Loucy (cell line): ENCODE measurements around the gene CYTIP.

Source experiments
- H2AFZ ChIP-seq: fragments of 200-600 bp; sonication (generic); 2 replicates; pipeline ENCODE4 v1.6.0; 2016; ENCODE audit warnings: antibody characterized with exemption, mild to moderate bottlenecking, low read length, moderate library complexity
- H3F3A ChIP-seq: fragments of 200-600 bp; 2 replicates; pipeline ENCODE4 v1.6.0; 2016; ENCODE audit warnings: antibody characterized with exemption, low read depth, mild to moderate bottlenecking
- H3K27me3 ChIP-seq: fragments of 200-600 bp; sonication (generic); 2 replicates; pipeline ENCODE4 v1.6.1; 2014; ENCODE audit warnings: low read length, mild to moderate bottlenecking; ENCODE audit not compliant: insufficient read depth, poor library complexity, severe bottlenecking
- H3K36me3 ChIP-seq: fragments of 200-600 bp; sonication (generic); 2 replicates; pipeline ENCODE4 v1.6.1; 2016; ENCODE audit warnings: low read length; ENCODE audit not compliant: insufficient read depth
- H3K4me1 ChIP-seq: fragments of 200-600 bp; sonication (generic); 2 replicates; pipeline ENCODE4 v1.5.1; 2014; ENCODE audit warnings: low read length, mild to moderate bottlenecking; ENCODE audit not compliant: insufficient read depth, poor library complexity, severe bottlenecking
- H3K4me2 ChIP-seq: fragments of 200-600 bp; sonication (generic); 2 replicates; pipeline ENCODE4 v1.6.0; 2014; ENCODE audit warnings: antibody characterized with exemption, low read length, low read depth, mild to moderate bottlenecking; ENCODE audit not compliant: poor library complexity, severe bottlenecking
- H3K4me3 ChIP-seq: fragments of 200-600 bp; sonication (generic); 2 replicates; pipeline ENCODE4 v1.5.1; 2014; ENCODE audit warnings: low read length, mild to moderate bottlenecking, mixed read lengths; ENCODE audit not compliant: poor library complexity, severe bottlenecking
- H3K79me2 ChIP-seq: fragments of 200-600 bp; sonication (generic); 2 replicates; pipeline ENCODE4 v1.6.1; 2014; ENCODE audit warnings: low read length; ENCODE audit not compliant: insufficient read depth
- H3K9ac ChIP-seq: fragments of 200-600 bp; sonication (generic); 2 replicates; pipeline ENCODE4 v1.6.0; 2014; ENCODE audit warnings: mild to moderate bottlenecking, low read depth, low read length, moderate library complexity; ENCODE audit not compliant: poor library complexity, severe bottlenecking
- H3K9me2 ChIP-seq: fragments of 200-600 bp; sonication (generic); replicated peaks from 2 replicates; pipeline ENCODE4 v1.6.1; 2016; ENCODE audit warnings: low read depth, low read length, mixed read lengths
- H3K9me3 ChIP-seq: fragments of 200-600 bp; sonication (generic); 2 replicates; pipeline ENCODE4 v1.6.1; 2014; ENCODE audit warnings: mild to moderate bottlenecking, antibody characterized with exemption, low read length, low read depth; ENCODE audit not compliant: insufficient read depth
- H4K20me1 ChIP-seq: fragments of 200-600 bp; sonication (generic); 2 replicates; pipeline ENCODE4 v1.6.0; 2014; ENCODE audit warnings: antibody characterized with exemption, low read length, mild to moderate bottlenecking; ENCODE audit not compliant: insufficient read depth, poor library complexity, severe bottlenecking
- CTCF ChIP-seq: fragments of 200-600 bp; sonication (generic); conservative IDR thresholded peaks from 2 replicates; pipeline ENCODE4 v1.5.1; 2014; ENCODE audit warnings: mild to moderate bottlenecking, antibody characterized with exemption, low read length
- EZH2phosphoT487 ChIP-seq: fragments of 200-600 bp; IDR thresholded peaks from 2 replicates; pipeline ENCODE4 v1.6.1; 2018; ENCODE audit warnings: antibody characterized with exemption, mild to moderate bottlenecking, moderate library complexity, borderline replicate concordance

CYTIP gene

GRCh38 chr2:157428500-157429175 lies 15.3 kb downstream of the CYTIP start:
- no peaks in the 10 kb centered on the region for H3K4me1 ChIP-seq
- no peaks in the 10 kb centered on the region for H3K9me2 ChIP-seq
- H3K9ac ChIP-seq = no peak overlapping the region
- no peak overlapping the region for H2AFZ ChIP-seq
- no peaks in the 10 kb centered on the region for H3F3A ChIP-seq
- no peaks in the 10 kb centered on the region for H3K36me3 ChIP-seq
- H3K79me2 ChIP-seq = no peaks in the 10 kb centered on the region
- H3K4me3 ChIP-seq = no peak overlapping the region
- no peaks in the 10 kb centered on the region for H3K9me3 ChIP-seq
- no peaks in the 10 kb centered on the region for H4K20me1 ChIP-seq
- no peaks in the 10 kb centered on the region for H3K27me3 ChIP-seq
- no peak overlapping the region for H3K4me2 ChIP-seq
- TF ChIP-seq EZH2phosphoT487 (no peak), CTCF (no peak)

GRCh38 chr2:157427922-157428303 lies 16.0 kb downstream of the CYTIP start:
- Histone ChIP-seq H3K79me2 (no peaks in the 10 kb centered on the region), H3K9me2 (no peaks in the 10 kb centered on the region), H3K4me3 (no peak overlapping the region), H3F3A (no peaks in the 10 kb centered on the region), H2AFZ (no peak overlapping the region), H3K4me1 (no peaks in the 10 kb centered on the region), H3K9me3 (no peaks in the 10 kb centered on the region), H3K27me3 (no peaks in the 10 kb centered on the region), H3K9ac (no peak overlapping the region), H3K4me2 (no peak overlapping the region), H3K36me3 (no peaks in the 10 kb centered on the region), H4K20me1 (no peaks in the 10 kb centered on the region)
- TF ChIP-seq CTCF = no peak

- no peaks in the 10 kb centered on the region for H4K20me1 ChIP-seq
- H3K9me2 ChIP-seq = no peaks in the 10 kb centered on the region
- H3K9ac ChIP-seq = no peak overlapping the region
- H3K79me2 ChIP-seq = no peaks in the 10 kb centered on the region
- H3K36me3 ChIP-seq = no peaks in the 10 kb centered on the region
- H3K9me3 ChIP-seq = no peaks in the 10 kb centered on the region
- H3K4me3 ChIP-seq = no peak overlapping the region
- no peak overlapping the region for H2AFZ ChIP-seq
- no peaks in the 10 kb centered on the region for H3K4me1 ChIP-seq
- TF ChIP-seq CTCF (no peak), EZH2phosphoT487 (no peak)
- H3F3A ChIP-seq = no peaks in the 10 kb centered on the region
- no peak overlapping the region for H3K4me2 ChIP-seq
- no peaks in the 10 kb centered on the region for H3K27me3 ChIP-seq
These were observed 16.6 kb downstream of the CYTIP start for GRCh38 chr2:157427003-157427921.
